MM.1S (cell line): Measurements from ENCODE around the gene POLR2M.

Source experiments
- DNase-seq: peaks from one replicate; pipeline ENCODE4 v3.0.0-alpha.2; 2015
- H2AFZ ChIP-seq: fragments of 300-600 bp; sonication (generic); 2 replicates; pipeline ENCODE4 v1.6.0; 2016; ENCODE audit warnings: antibody characterized with exemption, low read length
- H3F3A ChIP-seq: fragments of 300-600 bp; sonication (generic); 2 replicates; pipeline ENCODE4 v1.6.1; 2016; ENCODE audit warnings: mild to moderate bottlenecking, antibody characterized with exemption, low read length, moderate library complexity, mixed read lengths; ENCODE audit not compliant: insufficient read depth
- H3K27ac ChIP-seq: fragments of 300-600 bp; sonication (generic); 2 replicates; pipeline ENCODE4 v1.5.1; 2016; ENCODE audit warnings: mild to moderate bottlenecking, low read length
- H3K27me3 ChIP-seq: fragments of 300-600 bp; sonication (generic); replicated peaks from 2 replicates; pipeline ENCODE4 v1.6.0; 2016; ENCODE audit warnings: low read length; ENCODE audit not compliant: insufficient read depth
- H3K36me3 ChIP-seq: fragments of 300-600 bp; sonication (generic); replicated peaks from 2 replicates; pipeline ENCODE4 v1.6.1; 2016; ENCODE audit warnings: mild to moderate bottlenecking, low read length, mixed read lengths; ENCODE audit not compliant: insufficient read depth
- H3K4me1 ChIP-seq: fragments of 300-600 bp; sonication (generic); 2 replicates; pipeline ENCODE4 v1.6.1; 2016; ENCODE audit warnings: low read length, mixed read lengths
- H3K4me2 ChIP-seq: fragments of 300-600 bp; sonication (generic); 2 replicates; pipeline ENCODE4 v1.6.0; 2016; ENCODE audit warnings: low read depth, low read length
- H3K4me3 ChIP-seq: fragments of 300-600 bp; sonication (generic); 2 replicates; pipeline ENCODE4 v1.5.1; 2016; ENCODE audit warnings: low read length, mixed read lengths
- H3K79me2 ChIP-seq: fragments of 300-600 bp; sonication (generic); 2 replicates; pipeline ENCODE4 v1.6.1; 2016; ENCODE audit warnings: mixed run types, low read length, mixed read lengths
- H3K9ac ChIP-seq: fragments of 300-600 bp; sonication (generic); 2 replicates; pipeline ENCODE4 v1.6.1; 2016; ENCODE audit warnings: low read length, mixed read lengths
- H3K9me2 ChIP-seq: fragments of 300-600 bp; sonication (generic); replicated peaks from 2 replicates; pipeline ENCODE4 v1.6.1; 2016; ENCODE audit warnings: mild to moderate bottlenecking, low read length, mixed read lengths; ENCODE audit not compliant: insufficient read depth
- H3K9me3 ChIP-seq: fragments of 300-600 bp; sonication (generic); replicated peaks from 2 replicates; pipeline ENCODE4 v1.6.1; 2016; ENCODE audit warnings: mild to moderate bottlenecking, low read length, mixed read lengths; ENCODE audit not compliant: insufficient read depth
- H4K20me1 ChIP-seq: fragments of 300-600 bp; sonication (generic); 2 replicates; pipeline ENCODE4 v1.6.1; 2016; ENCODE audit warnings: mild to moderate bottlenecking, low read length, moderate library complexity, mixed read lengths; ENCODE audit not compliant: insufficient read depth
- CTCF ChIP-seq: fragments of 300-600 bp; sonication (generic); IDR thresholded peaks from 2 replicates; pipeline ENCODE4 v1.5.1; 2016; ENCODE audit warnings: antibody characterized with exemption, low read length, mixed read lengths
- EZH2 ChIP-seq: fragments of 300-600 bp; sonication (generic); optimal IDR thresholded peaks from 2 replicates; pipeline ENCODE3; 2017; ENCODE audit warnings: low read depth, mild to moderate bottlenecking, antibody characterized with exemption, low read length, mixed read lengths
- EZH2phosphoT487 ChIP-seq: fragments of 300-600 bp; sonication (generic); IDR thresholded peaks from 2 replicates; pipeline ENCODE4 v1.6.1; 2018; ENCODE audit warnings: antibody characterized with exemption, low read length

The POLR2M gene

DNA sequence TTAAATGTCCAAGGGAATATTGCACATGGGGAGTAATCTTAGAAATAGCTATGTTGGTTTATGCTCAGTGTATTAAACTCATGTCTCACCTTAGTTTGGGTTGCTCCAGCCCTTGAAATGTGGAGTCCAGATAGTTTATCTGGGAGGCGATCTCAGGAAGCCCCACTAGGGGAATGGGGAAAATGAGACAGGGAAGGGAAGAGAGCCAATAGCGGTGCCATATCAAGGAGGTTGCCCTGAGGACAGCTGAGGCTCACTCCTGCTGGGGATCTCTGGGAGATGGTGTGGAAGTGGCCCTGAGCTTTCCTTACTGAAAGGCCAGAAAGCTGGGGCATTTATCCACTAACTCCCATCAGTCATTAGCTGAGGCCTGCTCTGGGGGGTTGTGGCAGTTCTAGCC lies 43.3 kb upstream of the POLR2M start:
- Histone ChIP-seq H3K27ac (no peak overlapping the region), H3K36me3 (no peaks in the 10 kb centered on the region), H3K9me2 (no peaks in the 10 kb centered on the region), H3F3A (no peaks in the 10 kb centered on the region), H3K4me2 (no peak overlapping the region), H2AFZ (no peak overlapping the region), H3K4me1 (no peaks in the 10 kb centered on the region), H3K4me3 (no peak overlapping the region), H3K9me3 (no peaks in the 10 kb centered on the region), H3K9ac (no peak overlapping the region), H4K20me1 (no peaks in the 10 kb centered on the region), H3K27me3 (no peaks in the 10 kb centered on the region), H3K79me2 (no peaks in the 10 kb centered on the region)
- TF ChIP-seq CTCF (no peak), EZH2phosphoT487 (no peak), EZH2 (no peak)
- DNase-seq = no peak

GRCh38 chr15:57665194-57665593 lies 41.3 kb upstream of the POLR2M start:
- no peaks in the 10 kb centered on the region for H3K4me1 ChIP-seq
- H3K36me3 ChIP-seq = no peaks in the 10 kb centered on the region
- H3K9me3 ChIP-seq = no peaks in the 10 kb centered on the region
- H3F3A ChIP-seq = no peaks in the 10 kb centered on the region
- H4K20me1 ChIP-seq = no peaks in the 10 kb centered on the region
- H3K27me3 ChIP-seq = no peaks in the 10 kb centered on the region
- TF ChIP-seq EZH2 = no peak
- no peak for TF ChIP-seq CTCF
- H2AFZ ChIP-seq = no peak overlapping the region
- no peak overlapping the region for H3K4me2 ChIP-seq
- DNase-seq = no peak
- H3K27ac ChIP-seq = no peak overlapping the region
- no peak overlapping the region for H3K4me3 ChIP-seq
- H3K9ac ChIP-seq = no peak overlapping the region
- no peaks in the 10 kb centered on the region for H3K9me2 ChIP-seq
- H3K79me2 ChIP-seq = no peaks in the 10 kb centered on the region

- Histone ChIP-seq H2AFZ (no peak overlapping the region), H3K9me2 (no peaks in the 10 kb centered on the region), H3K4me1 (no peaks in the 10 kb centered on the region), H3K27me3 (no peaks in the 10 kb centered on the region), H3K4me2 (no peak overlapping the region), H3F3A (no peaks in the 10 kb centered on the region), H3K36me3 (no peaks in the 10 kb centered on the region), H3K9ac (no peak overlapping the region), H3K27ac (no peak overlapping the region), H3K4me3 (no peak overlapping the region), H4K20me1 (no peaks in the 10 kb centered on the region), H3K79me2 (no peaks in the 10 kb centered on the region), H3K9me3 (no peaks in the 10 kb centered on the region)
- TF ChIP-seq EZH2 (no peak), CTCF (no peak), EZH2phosphoT487 (no peak)
- no peak for DNase-seq
Measured at GRCh38 chr15:57665939-57666338, 40.6 kb upstream of the POLR2M start.
